SU-DHL-6 (cell line): ENCODE measurements around the gene ALG5.

Source experiments
- H2AFZ ChIP-seq: fragments of 200-600 bp; sonication (generic); 2 replicates; pipeline ENCODE4 v1.6.1; 2014; ENCODE audit warnings: low read depth, mild to moderate bottlenecking, moderate library complexity, mixed read lengths, antibody characterized with exemption, low read length; ENCODE audit not compliant: severe bottlenecking
- H3F3A ChIP-seq: fragments of 200-600 bp; shearing (Covaris generic); 2 replicates; pipeline ENCODE4 v1.6.0; 2016; ENCODE audit warnings: antibody characterized with exemption, mild to moderate bottlenecking; ENCODE audit not compliant: insufficient read depth
- H3K27ac ChIP-seq: fragments of 200-600 bp; sonication (generic); 2 replicates; pipeline ENCODE4 v1.5.1; 2016; ENCODE audit warnings: low read depth, mild to moderate bottlenecking, low read length, moderate library complexity, mixed read lengths
- H3K27me3 ChIP-seq: fragments of 200-600 bp; sonication (generic), shearing (Covaris generic); 2 replicates; pipeline ENCODE4 v1.6.0; 2014; ENCODE audit warnings: mild to moderate bottlenecking, low read length
- H3K36me3 ChIP-seq: fragments of 200-600 bp; sonication (generic); 2 replicates; pipeline ENCODE4 v1.6.1; 2014; ENCODE audit warnings: mild to moderate bottlenecking, low read length, mixed read lengths
- H3K4me2 ChIP-seq: fragments of 300-600, 200-600 bp; shearing (Covaris generic), sonication (generic); 2 replicates; pipeline ENCODE4 v1.6.0; 2014; ENCODE audit warnings: low read length, low read depth, mild to moderate bottlenecking; ENCODE audit not compliant: poor library complexity, severe bottlenecking
- H3K4me3 ChIP-seq: fragments of 200-600 bp; sonication (generic); 2 replicates; pipeline ENCODE4 v1.5.1; 2014; ENCODE audit warnings: antibody characterized with exemption, low read length, mild to moderate bottlenecking, mixed read lengths; ENCODE audit not compliant: insufficient read depth, poor library complexity, severe bottlenecking
- H3K79me2 ChIP-seq: fragments of 200-600 bp; sonication (generic); 2 replicates; pipeline ENCODE4 v1.6.1; 2014; ENCODE audit warnings: mild to moderate bottlenecking, low read length, moderate library complexity; ENCODE audit not compliant: insufficient read depth
- H3K9ac ChIP-seq: fragments of 200-600 bp; sonication (generic); 2 replicates; pipeline ENCODE4 v1.7.0; 2014; ENCODE audit warnings: mild to moderate bottlenecking, low read length
- H3K9me2 ChIP-seq: fragments of 200-600 bp; sonication (generic); replicated peaks from 2 replicates; pipeline ENCODE4 v1.6.1; 2014; ENCODE audit warnings: low read length; ENCODE audit not compliant: insufficient read depth
- H3K9me3 ChIP-seq: fragments of 200-600 bp; sonication (generic); 2 replicates; pipeline ENCODE4 v1.6.1; 2014; ENCODE audit warnings: low read length, mixed read lengths; ENCODE audit not compliant: insufficient read depth
- H4K20me1 ChIP-seq: fragments of 200-600 bp; sonication (generic); 2 replicates; pipeline ENCODE4 v1.6.1; 2014; ENCODE audit warnings: low read depth, mild to moderate bottlenecking, antibody characterized with exemption, low read length, moderate library complexity, mixed read lengths
- CTCF ChIP-seq: fragments of 200-600 bp; sonication (generic); IDR thresholded peaks from one replicate; pipeline ENCODE4 v1.5.1; 2017; ENCODE audit warnings: antibody characterized with exemption, mild to moderate bottlenecking, low read length, moderate library complexity; ENCODE audit not compliant: insufficient read depth, poor library complexity, severe bottlenecking
- EZH2phosphoT487 ChIP-seq: fragments of 200-600 bp; sonication (generic), shearing (Covaris generic); conservative IDR thresholded peaks from 2 replicates; pipeline ENCODE4 v1.6.1; 2018; ENCODE audit warnings: mild to moderate bottlenecking, antibody characterized with exemption, low read length, moderate library complexity, mixed read lengths

The ALG5 gene

GRCh38 chr13:36912973-36913372 is 86.2 kb downstream of the ALG5 start:
- no peaks in the 10 kb centered on the region for H3K9me2 ChIP-seq
- H3K36me3 ChIP-seq, result no peaks in the 10 kb centered on the region
- TF ChIP-seq CTCF, result no peak
- TF ChIP-seq EZH2phosphoT487, result no peak
- no peaks in the 10 kb centered on the region for H4K20me1 ChIP-seq
- no peaks in the 10 kb centered on the region for H3F3A ChIP-seq
- H3K9ac ChIP-seq, result no peak overlapping the region
- H3K4me2 ChIP-seq, result no peak overlapping the region
- H2AFZ ChIP-seq, result no peak overlapping the region
- no peaks in the 10 kb centered on the region for H3K9me3 ChIP-seq
- no peaks in the 10 kb centered on the region for H3K79me2 ChIP-seq
- H3K27me3 ChIP-seq, result no peaks in the 10 kb centered on the region
- no peak overlapping the region for H3K4me3 ChIP-seq
- H3K27ac ChIP-seq, result no peak overlapping the region

- H3F3A ChIP-seq, result no peaks in the 10 kb centered on the region
- no peaks in the 10 kb centered on the region for H3K36me3 ChIP-seq
- TF ChIP-seq CTCF, result no peak
- TF ChIP-seq EZH2phosphoT487, result no peak
- H3K9me2 ChIP-seq, result no peaks in the 10 kb centered on the region
- no peaks in the 10 kb centered on the region for H3K79me2 ChIP-seq
- no peaks in the 10 kb centered on the region for H4K20me1 ChIP-seq
- H2AFZ ChIP-seq, result no peak overlapping the region
- no peak overlapping the region for H3K27ac ChIP-seq
- H3K9ac ChIP-seq, result no peak overlapping the region
- no peaks in the 10 kb centered on the region for H3K27me3 ChIP-seq
- no peak overlapping the region for H3K4me2 ChIP-seq
- no peaks in the 10 kb centered on the region for H3K9me3 ChIP-seq
- H3K4me3 ChIP-seq, result no peak overlapping the region
Measured at GRCh38 chr13:36912369-36912768, 86.8 kb downstream of the ALG5 start.

GRCh38 chr13:36910545-36910944 is 88.6 kb downstream of the ALG5 start:
- H3K9ac ChIP-seq, result no peak overlapping the region
- no peak overlapping the region for H2AFZ ChIP-seq
- H3K79me2 ChIP-seq, result no peaks in the 10 kb centered on the region
- no peaks in the 10 kb centered on the region for H3K9me3 ChIP-seq
- no peaks in the 10 kb centered on the region for H4K20me1 ChIP-seq
- no peak overlapping the region for H3K4me2 ChIP-seq
- no peak overlapping the region for H3K27ac ChIP-seq
- TF ChIP-seq CTCF (no peak), EZH2phosphoT487 (no peak)
- no peaks in the 10 kb centered on the region for H3F3A ChIP-seq
- no peaks in the 10 kb centered on the region for H3K36me3 ChIP-seq
- no peaks in the 10 kb centered on the region for H3K9me2 ChIP-seq
- no peak overlapping the region for H3K4me3 ChIP-seq
- no peaks in the 10 kb centered on the region for H3K27me3 ChIP-seq
